WTC11 (cell line): ENCODE measurements around the gene CDK18. TPM values are rescaled to one million over a fixed set of nuclear protein-coding genes. Genes with fewer than 3 reads are reported as not detected.

Source experiments
- ATAC-seq: fragments of 200-7000 bp; cut with Tn5 transposase; 2 replicates; pipeline ENCODE4 v1.10.0; 2021; ENCODE audit warnings: mild to moderate bottlenecking, moderate library complexity
- CTCF ChIA-PET: fragments of 300-600 bp; sonication (Branson Sonifier 250); formaldehyde crosslinking; loops from one replicate; lab custom pipeline; 2021; ENCODE audit warnings: antibody characterized with exemption; lab: Charles Lee
- POLR2A ChIA-PET: fragments of 350-600 bp; sonication (Branson Sonifier 250); formaldehyde crosslinking; loops from one replicate; lab custom pipeline; 2021; ENCODE audit warnings: antibody characterized with exemption; lab: Charles Lee
- DNase-seq: peaks from one replicate; pipeline ENCODE4 v3.0.0; 2021; ENCODE audit warnings: low spot score
- H3K27ac Mint-ChIP-seq: 2 replicates; pipeline ENCODE4 v1.8.0; 2021; ENCODE audit warnings: mixed read lengths
- H3K27me3 Mint-ChIP-seq: 2 replicates; pipeline ENCODE4 v1.8.0; 2021; ENCODE audit warnings: low read depth, mild to moderate bottlenecking, moderate library complexity, mixed read lengths
- H3K36me3 Mint-ChIP-seq: 2 replicates; pipeline ENCODE4 v1.8.0; 2021; ENCODE audit warnings: mixed read lengths
- H3K4me1 Mint-ChIP-seq: 2 replicates; pipeline ENCODE4 v1.8.0; 2022; ENCODE audit warnings: mixed read lengths
- H3K4me3 Mint-ChIP-seq: 2 replicates; pipeline ENCODE4 v1.8.0; 2021; ENCODE audit warnings: mild to moderate bottlenecking, moderate library complexity, mixed read lengths
- H3K9me3 Mint-ChIP-seq: 2 replicates; pipeline ENCODE4 v1.8.0; 2021; ENCODE audit warnings: mixed read lengths
- ARID4B ChIP-seq: sonication (generic); formaldehyde crosslinking; IDR thresholded peaks from 2 replicates; pipeline ENCODE4 v1.8.0; 2023; ENCODE audit warnings: missing genetic modification reagents, mild to moderate bottlenecking, borderline replicate concordance
- ATF1 ChIP-seq: sonication (generic); formaldehyde crosslinking; IDR thresholded peaks from 2 replicates; pipeline ENCODE4 v1.8.1; 2023; ENCODE audit warnings: mild to moderate bottlenecking, moderate library complexity, missing genetic modification reagents
- CBFB ChIP-seq: sonication (generic); formaldehyde crosslinking; IDR thresholded peaks from 2 replicates; pipeline ENCODE4 v1.8.1; 2022; ENCODE audit warnings: mild to moderate bottlenecking, low read depth, missing genetic modification reagents
- CREB1 ChIP-seq: sonication (generic); formaldehyde crosslinking; IDR thresholded peaks from 2 replicates; pipeline ENCODE4 v1.8.0; 2023; ENCODE audit warnings: mild to moderate bottlenecking, missing genetic modification reagents
- FOXP4 ChIP-seq: sonication (generic); formaldehyde crosslinking; IDR thresholded peaks from 2 replicates; pipeline ENCODE4 v1.8.0; 2022; ENCODE audit warnings: mild to moderate bottlenecking, missing genetic modification reagents
- GRHL2 ChIP-seq: fragments of 250-450 bp; sonication (Bioruptor Pico); IDR thresholded peaks from 2 replicates; pipeline ENCODE4 v1.8.0; 2022; ENCODE audit warnings: mild to moderate bottlenecking, moderate library complexity; ENCODE audit not compliant: insufficient replicate concordance, severe bottlenecking
- NFE2L1 ChIP-seq: sonication (generic); formaldehyde crosslinking; IDR thresholded peaks from 2 replicates; pipeline ENCODE4 v1.8.1; 2023; ENCODE audit warnings: missing genetic modification reagents
- OVOL2 ChIP-seq: fragments of 250-450 bp; sonication (Bioruptor Pico); IDR thresholded peaks from 2 replicates; pipeline ENCODE4 v1.9.0; 2021; ENCODE audit warnings: mild to moderate bottlenecking, borderline replicate concordance
- SMAD3 ChIP-seq: sonication (generic); formaldehyde crosslinking; IDR thresholded peaks from 2 replicates; pipeline ENCODE4 v1.8.0; 2022; ENCODE audit warnings: missing genetic modification reagents, mild to moderate bottlenecking, borderline replicate concordance
- USF1 ChIP-seq: sonication (generic); formaldehyde crosslinking; IDR thresholded peaks from 2 replicates; pipeline ENCODE4 v1.8.0; 2022; ENCODE audit warnings: mild to moderate bottlenecking, missing genetic modification reagents
- ZBTB43 ChIP-seq: sonication (generic); formaldehyde crosslinking; IDR thresholded peaks from 2 replicates; pipeline ENCODE4 v1.8.1; 2023; ENCODE audit warnings: mild to moderate bottlenecking, missing genetic modification reagents
- ZNF232 ChIP-seq: sonication (generic); formaldehyde crosslinking; IDR thresholded peaks from 2 replicates; pipeline ENCODE4 v1.8.0; 2022; ENCODE audit warnings: mild to moderate bottlenecking, missing genetic modification reagents
- ZNF263 ChIP-seq: sonication (generic); formaldehyde crosslinking; IDR thresholded peaks from 2 replicates; pipeline ENCODE4 v1.8.1; 2022; ENCODE audit warnings: low read depth, mild to moderate bottlenecking, moderate library complexity, missing genetic modification reagents
- ZNF281 ChIP-seq: sonication (generic); formaldehyde crosslinking; IDR thresholded peaks from 2 replicates; pipeline ENCODE4 v1.8.0; 2023; ENCODE audit warnings: mild to moderate bottlenecking, missing genetic modification reagents
- ZNF423 ChIP-seq: fragments of 250-450 bp; sonication (Bioruptor Pico); IDR thresholded peaks from 2 replicates; pipeline ENCODE4 v2.1.2; 2022; ENCODE audit warnings: mild to moderate bottlenecking, moderate library complexity
- ZNF512 ChIP-seq: sonication (generic); formaldehyde crosslinking; IDR thresholded peaks from 2 replicates; pipeline ENCODE4 v1.8.1; 2022; ENCODE audit warnings: missing genetic modification reagents, borderline replicate concordance
- ZNF532 ChIP-seq: fragments of 250-450 bp; sonication (Bioruptor Pico); IDR thresholded peaks from 2 replicates; pipeline ENCODE4 v1.9.0; 2021; ENCODE audit warnings: mild to moderate bottlenecking, borderline replicate concordance
- total RNA-seq: library from RNA; stranded (reverse); gene quantifications from 3 replicates; pipeline ENCODE4 v1.2.3, GENCODE V29; 2021

Gene CDK18
- total RNA-seq, 1 experiment from 2014 or later = 71.9 TPM

- TF ChIP-seq FOXP4 (CRISPR knock-in tag) (no peak), CREB1 (CRISPR knock-in tag) (no peak), ZNF512 (CRISPR knock-in tag) (no peak), CBFB (CRISPR knock-in tag) (no peak), SMAD3 (CRISPR knock-in tag) (no peak), ZNF263 (CRISPR knock-in tag) (no peak), USF1 (CRISPR knock-in tag) (no peak), ZBTB43 (no peak), ZNF423 (CRISPR knock-in tag) (no peak), GRHL2 (CRISPR knock-in tag) (no peak), ZNF232 (CRISPR knock-in tag) (no peak), ARID4B (CRISPR knock-in tag) (no peak), OVOL2 (no peak)
Observed at GRCh38 chr1:205565799-205566198, 61.3 kb downstream of the CDK18 start (continued).

GRCh38 chr1:205567716-205568115, 63.2 kb downstream of the CDK18 start:
- DNase-seq = no peak
- no peaks in the 10 kb centered on the region for H3K9me3 Mint-ChIP-seq
- no peak for ATAC-seq
- peaks cover 12% of the 10 kb centered on the region for H3K4me1 Mint-ChIP-seq
- H3K36me3 Mint-ChIP-seq = no peaks in the 10 kb centered on the region
- peaks cover 81% of the 10 kb centered on the region for H3K27me3 Mint-ChIP-seq
- no peak overlapping the region for H3K27ac Mint-ChIP-seq
- peak overlapping the region; percentile 68; the same call in 1 of the 2 replicates for H3K4me3 Mint-ChIP-seq
- POLR2A ChIA-PET = no interaction called here
- TF ChIP-seq ATF1 (CRISPR knock-in tag) (no peak), NFE2L1 (no peak), ZNF281 (no peak), ZNF532 (no peak)
- CTCF ChIA-PET = interaction anchor here (0.7 to 1.3 kb wide), 3 partner anchors 24 to 129 kb away, joined by 3 to 5 read pairs (median 4); no protein-coding TSS in a partner anchor
